HepG2 (cell line): ENCODE results near the gene ANKRD40. TPM values are rescaled to one million over a fixed set of nuclear protein-coding genes. Genes with fewer than 3 reads are reported as not detected.

ENCODE experiments used
- ATAC-seq: fragments of 200-7000 bp; cut with Tn5 transposase; 3 replicates; pipeline ENCODE4 v1.9.1; 2020; ENCODE audit warnings: mild to moderate bottlenecking, moderate library complexity
- BruUV-seq: library from RNA; stranded (reverse); fragments of 400-500 nt; replicated peaks from 2 replicates; lab custom pipeline; 2021; lab: Mats Ljungman, UMichigan
- CTCF ChIA-PET: fragments of 300-600 bp; formaldehyde crosslinking; extraction: SDS; loops from one replicate; lab custom pipeline; 2021; ENCODE audit warnings: low total read pairs, inconsistent platforms, low intra/inter-chr PET ratio; lab: Yijun Ruan, JAX
- POLR2A ChIA-PET: fragments of 350-600 bp; sonication (Branson Sonifier 250); formaldehyde crosslinking; loops from one replicate; lab custom pipeline; 2020; ENCODE audit warnings: antibody characterized with exemption, inconsistent platforms; lab: Yijun Ruan, JAX
- DNase-seq: peaks from one replicate; pipeline ENCODE4 v3.0.0-alpha.2; 2015; ENCODE audit warnings: low spot score
- FAIRE-seq: peaks from 3 replicates; lab custom pipeline; 2011; peaks lifted over from hg19 to GRCh38; lab: Jason Lieb, UNC
- H2AFZ ChIP-seq: one replicate; pipeline ENCODE4 v1.6.1; 2011; ENCODE audit warnings: low read length, inconsistent platforms
- H3K27ac ChIP-seq: fragments of 300-600 bp; 3 replicates; pipeline ENCODE4 v1.8.0; 2011; ENCODE audit warnings: mixed run types, mild to moderate bottlenecking, mixed read lengths, low read length, inconsistent platforms; ENCODE audit not compliant: insufficient read depth; ENCODE audit errors: extremely low read length
- H3K27me3 ChIP-seq, 2 experiments: fragments of 200-600 bp in 1 of 2; 2 replicates in 1 of 2; 3 replicates in 1 of 2; pipeline versions ENCODE4 v1.6.0 to v1.8.0; 2011; ENCODE audit warnings: low read length in 2 of 2, mild to moderate bottlenecking in 2 of 2, moderate library complexity in 2 of 2, inconsistent platforms in 1 of 2; ENCODE audit not compliant: insufficient read depth in 2 of 2, control insufficient read depth in 1 of 2
- H3K36me3 ChIP-seq, 2 experiments: fragments of 200-600 bp in 1 of 2; replicated peaks in 1 of 2; 2 replicates in 1 of 2; 3 replicates in 1 of 2; pipeline versions ENCODE4 v1.5.1 to v1.8.0; 2011; ENCODE audit warnings: low read length in 2 of 2, inconsistent platforms in 1 of 2; ENCODE audit not compliant: insufficient read depth in 2 of 2, control insufficient read depth in 1 of 2
- H3K4me1 ChIP-seq: 2 replicates; pipeline ENCODE4 v1.5.1; 2012; ENCODE audit warnings: low read length, inconsistent platforms; ENCODE audit not compliant: insufficient read depth
- H3K4me2 ChIP-seq: 2 replicates; pipeline ENCODE4 v1.6.0; 2011; ENCODE audit warnings: low read depth, low read length, inconsistent platforms
- H3K4me3 ChIP-seq, 3 experiments: fragments of 200-600 bp in 1 of 3; sonication (generic), shearing (Covaris generic) in 1 of 3; replicated peaks in 1 of 3; 2 replicates each; pipeline ENCODE4 v1.5.1; 2011 to 2016; ENCODE audit warnings: low read length in 3 of 3, inconsistent platforms in 2 of 3, low read depth in 2 of 3, mild to moderate bottlenecking in 2 of 3, control low read depth in 1 of 3, mixed read lengths in 1 of 3; ENCODE audit not compliant: insufficient read depth in 1 of 3
- H3K79me2 ChIP-seq: one replicate; pipeline ENCODE4 v1.6.1; 2011; ENCODE audit warnings: low read length, inconsistent platforms; ENCODE audit not compliant: insufficient read depth
- H3K9ac ChIP-seq: 2 replicates; pipeline ENCODE4 v1.6.0; 2011; ENCODE audit warnings: mild to moderate bottlenecking, low read depth, low read length, inconsistent platforms; ENCODE audit not compliant: insufficient read depth
- H3K9me3 ChIP-seq: 2 replicates; pipeline ENCODE4 v1.5.1; 2012; ENCODE audit warnings: mild to moderate bottlenecking, low read length
- H4K20me1 ChIP-seq: 2 replicates; pipeline ENCODE4 v1.6.0; 2011; ENCODE audit warnings: inconsistent platforms, mild to moderate bottlenecking, low read length, moderate library complexity; ENCODE audit not compliant: insufficient read depth
- BORCS8-MEF2B ChIP-seq: sonication (generic); formaldehyde crosslinking; IDR thresholded peaks from 2 replicates; pipeline ENCODE4 v1.8.0; 2022; ENCODE audit warnings: mild to moderate bottlenecking, missing genetic modification reagents
- KDM1A ChIP-seq: IDR thresholded peaks from 2 replicates; pipeline ENCODE4 v1.6.1; 2016; ENCODE audit warnings: missing compliant biosample characterization
- MXD1 ChIP-seq: sonication (generic); formaldehyde crosslinking; IDR thresholded peaks from 2 replicates; pipeline ENCODE4 v1.4.0; 2020; ENCODE audit warnings: mild to moderate bottlenecking, missing genetic modification reagents
- NR0B2 ChIP-seq: sonication (generic); formaldehyde crosslinking; IDR thresholded peaks from 2 replicates; pipeline ENCODE4 v1.4.0; 2020; ENCODE audit warnings: mild to moderate bottlenecking, missing genetic modification reagents
- POLR2AphosphoS5 ChIP-seq: IDR thresholded peaks from 2 replicates; pipeline ENCODE4 v1.6.1; 2012; ENCODE audit warnings: low read depth, low read length
- RCOR2 ChIP-seq: IDR thresholded peaks from 2 replicates; pipeline ENCODE4 v1.6.1; 2016; ENCODE audit warnings: missing biosample characterization, missing genetic modification reagents
- SALL2 ChIP-seq: sonication (generic); formaldehyde crosslinking; IDR thresholded peaks from 2 replicates; pipeline ENCODE4 v1.8.1; 2023; ENCODE audit warnings: mild to moderate bottlenecking, missing genetic modification reagents, inconsistent platforms
- SP4 ChIP-seq: sonication (generic); formaldehyde crosslinking; IDR thresholded peaks from 2 replicates; pipeline ENCODE4 v1.8.1; 2023; ENCODE audit warnings: mild to moderate bottlenecking, missing genetic modification reagents
- ZBTB34 ChIP-seq: sonication (generic); formaldehyde crosslinking; IDR thresholded peaks from 2 replicates; pipeline ENCODE4 v1.8.0; 2022; ENCODE audit warnings: mild to moderate bottlenecking, missing genetic modification reagents
- WGBS: methylation state at CpG from one replicate; pipeline ENCODE4 v1.1.6; 2017; ENCODE audit warnings: low lambda C conversion rate; 5-methylcytosine and 5-hydroxymethylcytosine counted together
- in situ Hi-C: cut with HindIII; loops from 2 replicates; pipeline ENCODE4 v1.10.0; 2017; ENCODE audit warnings: low pct_unique_long_range_greater_than_20kb; ENCODE audit not compliant: extremely low pct_ligation_motif_present
- intact Hi-C: fragments of 100-400 bp; cut with micrococcal nuclease; formaldehyde crosslinking; loops from one replicate; pipeline ENCODE4 v1.10.0; 2022; ENCODE audit not compliant: unreplicated experiment
- polyA plus RNA-seq, 8 experiments: library from polyadenylated mRNA; depleted of rRNA in 3 of 8; stranded (reverse) in 7 of 8; unstranded in 1 of 8; fragments of >200 nt; fragmentation: Illumina TruSeq in 4 of 8; extraction: Trizol in 4 of 8; gene quantifications; 2 replicates each; pipeline versions ENCODE4 v1.2.1 to v1.2.3, GENCODE V29; 2011 to 2016; ENCODE audit warnings: low read depth in 4 of 8, missing spikeins in 1 of 8, mixed read lengths in 1 of 8; ENCODE audit not compliant: insufficient read depth in 1 of 8
- total RNA-seq, 5 experiments: library from RNA; depleted of rRNA; stranded (reverse); fragments of >200 nt; fragmentation: Illumina TruSeq; extraction: Trizol; gene quantifications; 2 replicates each; pipeline ENCODE4 v1.2.3, GENCODE V29; 2016; ENCODE audit warnings: low read depth in 1 of 5
- TF ChIP-seq, protein P1 (sequence below): sonication (generic); formaldehyde crosslinking; IDR thresholded peaks from 2 replicates; pipeline ENCODE4 v1.5.1; 2020; ENCODE audit warnings: mild to moderate bottlenecking, missing genetic modification reagents, moderate library complexity
- TF ChIP-seq, protein P2 (sequence below): fragments of 450-650 bp; IDR thresholded peaks from 2 replicates; pipeline ENCODE4 v1.6.1; 2016
- TF ChIP-seq, protein P3 (sequence below): sonication (generic); formaldehyde crosslinking; IDR thresholded peaks from 2 replicates; pipeline ENCODE4 v1.4.0; 2020; ENCODE audit warnings: mild to moderate bottlenecking, missing genetic modification reagents
- TF ChIP-seq, protein P4 (sequence below): sonication (generic); formaldehyde crosslinking; IDR thresholded peaks from 2 replicates; pipeline ENCODE4 v1.4.0; 2020; ENCODE audit warnings: missing genetic modification reagents, low read depth, mild to moderate bottlenecking, borderline replicate concordance

ANKRD40 gene
- total and polyA plus RNA-seq, 2 of the 13 experiments (the other 11 are each of a cell fraction or from before 2014, with no cell fraction given): 35.0 to 46.4 TPM

DNA sequence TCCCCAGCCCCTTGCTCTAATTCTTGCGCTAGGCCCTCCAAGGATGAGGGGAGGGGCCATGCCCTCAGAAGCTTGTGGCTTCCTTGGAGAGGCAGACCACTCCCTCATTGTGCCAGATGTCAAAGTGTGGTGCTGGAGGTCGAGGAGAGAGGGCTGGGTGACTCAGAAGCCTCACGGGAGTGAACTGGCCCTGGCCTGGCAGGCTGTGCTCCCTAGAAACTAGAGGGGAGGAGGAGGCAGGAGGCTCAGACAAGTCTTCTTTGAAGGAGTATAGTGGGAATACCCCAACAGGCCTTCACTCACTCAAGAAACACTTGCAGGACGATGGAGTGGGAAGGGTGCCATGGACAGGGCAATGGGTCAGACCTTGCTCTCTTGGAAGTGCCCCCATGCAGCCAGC lies 18.5 kb downstream of the ANKRD40 start (continued):
- TF ChIP-seq, protein P1, sequence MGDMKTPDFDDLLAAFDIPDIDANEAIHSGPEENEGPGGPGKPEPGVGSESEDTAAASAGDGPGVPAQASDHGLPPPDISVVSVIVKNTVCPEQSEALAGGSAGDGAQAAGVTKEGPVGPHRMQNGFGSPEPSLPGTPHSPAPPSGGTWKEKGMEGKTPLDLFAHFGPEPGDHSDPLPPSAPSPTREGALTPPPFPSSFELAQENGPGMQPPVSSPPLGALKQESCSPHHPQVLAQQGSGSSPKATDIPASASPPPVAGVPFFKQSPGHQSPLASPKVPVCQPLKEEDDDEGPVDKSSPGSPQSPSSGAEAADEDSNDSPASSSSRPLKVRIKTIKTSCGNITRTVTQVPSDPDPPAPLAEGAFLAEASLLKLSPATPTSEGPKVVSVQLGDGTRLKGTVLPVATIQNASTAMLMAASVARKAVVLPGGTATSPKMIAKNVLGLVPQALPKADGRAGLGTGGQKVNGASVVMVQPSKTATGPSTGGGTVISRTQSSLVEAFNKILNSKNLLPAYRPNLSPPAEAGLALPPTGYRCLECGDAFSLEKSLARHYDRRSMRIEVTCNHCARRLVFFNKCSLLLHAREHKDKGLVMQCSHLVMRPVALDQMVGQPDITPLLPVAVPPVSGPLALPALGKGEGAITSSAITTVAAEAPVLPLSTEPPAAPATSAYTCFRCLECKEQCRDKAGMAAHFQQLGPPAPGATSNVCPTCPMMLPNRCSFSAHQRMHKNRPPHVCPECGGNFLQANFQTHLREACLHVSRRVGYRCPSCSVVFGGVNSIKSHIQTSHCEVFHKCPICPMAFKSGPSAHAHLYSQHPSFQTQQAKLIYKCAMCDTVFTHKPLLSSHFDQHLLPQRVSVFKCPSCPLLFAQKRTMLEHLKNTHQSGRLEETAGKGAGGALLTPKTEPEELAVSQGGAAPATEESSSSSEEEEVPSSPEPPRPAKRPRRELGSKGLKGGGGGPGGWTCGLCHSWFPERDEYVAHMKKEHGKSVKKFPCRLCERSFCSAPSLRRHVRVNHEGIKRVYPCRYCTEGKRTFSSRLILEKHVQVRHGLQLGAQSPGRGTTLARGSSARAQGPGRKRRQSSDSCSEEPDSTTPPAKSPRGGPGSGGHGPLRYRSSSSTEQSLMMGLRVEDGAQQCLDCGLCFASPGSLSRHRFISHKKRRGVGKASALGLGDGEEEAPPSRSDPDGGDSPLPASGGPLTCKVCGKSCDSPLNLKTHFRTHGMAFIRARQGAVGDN: peak; percentile 35; the same call in 1 of the 2 replicates

- FAIRE-seq (peak; percentile 12), DNase-seq (no peak), ATAC-seq (no peak)
- ChIA-PET POLR2A (interaction anchor here (0.7 to 21.3 kb wide), 5 partner anchors 9 to 56 kb away, joined by 3 to 839 read pairs (median 9); partner anchors contain the start of genes ABCC3 and LUC7L3), CTCF (no interaction called here)
- no peak overlapping the region for H2AFZ ChIP-seq
- no peaks in the 10 kb centered on the region for H3K36me3 ChIP-seq
- H3K27me3 ChIP-seq: no peaks in the 10 kb centered on the region; a peak in 1 of 5 replicates
- no TSS peak for BruUV-seq
- intact Hi-C loops: no loop called here
- H3K79me2 ChIP-seq: peaks cover 18% of the 10 kb centered on the region
- peaks cover 99% of the 10 kb centered on the region for H3K4me1 ChIP-seq
- H3K27ac ChIP-seq: peak overlapping the region; percentile 99
- H3K9ac ChIP-seq: no peak overlapping the region
- H3K4me3 ChIP-seq: no peak overlapping the region
- WGBS: 100% methylated on average over 3 of the region's 3 CpGs
- peak overlapping the region; percentile 14; the same call in 1 of the 2 replicates for H3K4me2 ChIP-seq
- H4K20me1 ChIP-seq: no peaks in the 10 kb centered on the region
- in situ Hi-C loops: no loop called here
- H3K9me3 ChIP-seq: no peaks in the 10 kb centered on the region
- peak; percentile 41; the same call in 1 of the 2 replicates for TF ChIP-seq NR0B2 (CRISPR knock-in tag)
- TF ChIP-seq MXD1 (CRISPR knock-in tag): 0 out of 2 replicates have a peak, but pooled peaks have one; percentile 32
- TF ChIP-seq BORCS8-MEF2B (CRISPR knock-in tag): peak; percentile 46; the same call in 1 of the 2 replicates
- TF ChIP-seq, protein P2, sequence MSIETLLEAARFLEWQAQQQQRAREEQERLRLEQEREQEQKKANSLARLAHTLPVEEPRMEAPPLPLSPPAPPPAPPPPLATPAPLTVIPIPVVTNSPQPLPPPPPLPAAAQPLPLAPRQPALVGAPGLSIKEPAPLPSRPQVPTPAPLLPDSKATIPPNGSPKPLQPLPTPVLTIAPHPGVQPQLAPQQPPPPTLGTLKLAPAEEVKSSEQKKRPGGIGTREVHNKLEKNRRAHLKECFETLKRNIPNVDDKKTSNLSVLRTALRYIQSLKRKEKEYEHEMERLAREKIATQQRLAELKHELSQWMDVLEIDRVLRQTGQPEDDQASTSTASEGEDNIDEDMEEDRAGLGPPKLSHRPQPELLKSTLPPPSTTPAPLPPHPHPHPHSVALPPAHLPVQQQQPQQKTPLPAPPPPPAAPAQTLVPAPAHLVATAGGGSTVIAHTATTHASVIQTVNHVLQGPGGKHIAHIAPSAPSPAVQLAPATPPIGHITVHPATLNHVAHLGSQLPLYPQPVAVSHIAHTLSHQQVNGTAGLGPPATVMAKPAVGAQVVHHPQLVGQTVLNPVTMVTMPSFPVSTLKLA: no peak
- peak; percentile 5; the same call in 1 of the 2 replicates for TF ChIP-seq SP4 (CRISPR knock-in tag)
- TF ChIP-seq, protein P3, sequence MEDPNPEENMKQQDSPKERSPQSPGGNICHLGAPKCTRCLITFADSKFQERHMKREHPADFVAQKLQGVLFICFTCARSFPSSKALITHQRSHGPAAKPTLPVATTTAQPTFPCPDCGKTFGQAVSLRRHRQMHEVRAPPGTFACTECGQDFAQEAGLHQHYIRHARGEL (CRISPR knock-in tag): peak; percentile 35; the same call in 1 of the 2 replicates
- TF ChIP-seq, protein P4, sequence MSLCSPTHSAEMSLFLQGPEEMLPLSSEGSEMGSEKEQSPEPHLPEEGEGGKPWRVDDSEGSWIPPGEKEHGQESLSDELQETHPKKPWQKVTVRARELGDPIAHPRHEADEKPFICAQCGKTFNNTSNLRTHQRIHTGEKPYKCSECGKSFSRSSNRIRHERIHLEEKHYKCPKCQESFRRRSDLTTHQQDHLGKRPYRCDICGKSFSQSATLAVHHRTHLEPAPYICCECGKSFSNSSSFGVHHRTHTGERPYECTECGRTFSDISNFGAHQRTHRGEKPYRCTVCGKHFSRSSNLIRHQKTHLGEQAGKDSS (CRISPR knock-in tag): peak; percentile 100
- TF ChIP-seq RCOR2 (CRISPR knock-in tag): peak; percentile 31; the same call in 1 of the 2 replicates
- TF ChIP-seq KDM1A (CRISPR knock-in tag): peak; percentile 86
- TF ChIP-seq ZBTB34: peak; percentile 36; the same call in 1 of the 2 replicates
- no peak for TF ChIP-seq POLR2AphosphoS5
- TF ChIP-seq SALL2 (CRISPR knock-in tag): no peak
Observed at GRCh38 chr17:50688245-50688644, 19.5 kb downstream of the ANKRD40 start.
